Ovary (tissue), 9 donors: ENCODE data around the gene CYP20A1. TPM values are rescaled to one million over a fixed set of nuclear protein-coding genes. Genes with fewer than 3 reads are reported as not detected.
"Not testable (repeated sequence)": the region's sequence is repeated elsewhere in the genome, so short reads cannot be mapped to it uniquely, and the experiment has no call there.

Source experiments
- DNase-seq, 5 donors: peaks; one replicate each; pipeline ENCODE4 v3.0.0-alpha.2; 2019 to 2020
- H3K27ac ChIP-seq, 2 donors: fragments of 200-600 bp; one replicate each; pipeline versions ENCODE4 v1.5.1 to v1.8.0; 2019 to 2022
- H3K27me3 ChIP-seq: fragments of 200-600 bp; one replicate; pipeline ENCODE4 v1.8.0; 2022
- H3K36me3 ChIP-seq: fragments of 200-600 bp; sonication (generic); one replicate; pipeline ENCODE4 v1.5.1; 2019
- H3K4me1 ChIP-seq: one replicate; pipeline ENCODE4 v1.8.1; 2013; ENCODE audit warnings: mild to moderate bottlenecking, moderate library complexity; ENCODE audit not compliant: insufficient read depth
- H3K4me3 ChIP-seq: fragments of 200-600 bp; sonication (generic); one replicate; pipeline ENCODE4 v1.5.1; 2017
- H3K9me3 ChIP-seq, 2 donors: fragments of 200-600 bp in 1 of 2; sonication (generic) in 1 of 2; one replicate each; pipeline versions ENCODE4 v1.5.1 to v1.8.1; 2013 to 2019; ENCODE audit warnings: mild to moderate bottlenecking in 1 of 2, moderate library complexity in 1 of 2
- CTCF ChIP-seq, 3 donors: fragments of 450-650 bp in 2 of 3; fragments of 200-600 bp in 1 of 3; IDR thresholded peaks; one replicate each; pipeline versions ENCODE4 v1.5.1 to v1.8.0; 2016 to 2022; ENCODE audit warnings: antibody characterized with exemption in 3 of 3, mild to moderate bottlenecking in 1 of 3
- EP300 ChIP-seq: sonication (generic); formaldehyde crosslinking; IDR thresholded peaks from one replicate; pipeline ENCODE4 v1.6.1; 2017; ENCODE audit warnings: antibody characterized with exemption
- POLR2A ChIP-seq: fragments of 450-650 bp; IDR thresholded peaks from one replicate; pipeline ENCODE4 v1.6.1; 2017; ENCODE audit warnings: antibody characterized with exemption, mild to moderate bottlenecking, moderate library complexity
- WGBS, 3 donors: extraction: QIAGEN DNeasy Blood & Tissue Kit in 1 of 3; methylation state at CpG; one replicate each; pipeline versions ENCODE4 v1.1.5 to v1.1.7; 2013 to 2017; 5-methylcytosine and 5-hydroxymethylcytosine counted together
- intact Hi-C, 4 donors: fragments of 100-400 bp; cut with DNase I; formaldehyde crosslinking; loops; one replicate each; pipeline versions ENCODE4 v1.11.0 to v1.15.1; 2022 to 2023
- polyA plus RNA-seq, 2 donors: library from polyadenylated mRNA; stranded (reverse); fragments of 200-250 nt in 1 of 2; fragments of 350-450 nt in 1 of 2; fragmentation: Illumina TruSeq in 1 of 2; extraction: RNeasy Lipid Tissue Mini Kit (QIAGEN cat#74804) in 1 of 2; gene quantifications; one replicate each; pipeline ENCODE4 v1.2.3, GENCODE V29; 2013 to 2014
- total RNA-seq, 7 donors: library from RNA; depleted of rRNA in 2 of 7; stranded (reverse); fragments of >200 nt in 2 of 7; fragmentation: NEBNext Ultra II Directional in 3 of 7; extraction: Animal tissue kit (Norgen Biotek cat#: 25700) in 3 of 7; gene quantifications; one replicate each; pipeline versions ENCODE4 v1.1.0 to v1.2.4, GENCODE V29; 2016 to 2023
- donor health status: DM: no; HTN: no; CAD: no; lungs with moderate emphysema.
- donor health status: DM: no; HTN: no; CAD: no.
- donor health status: Bipolar disorder and iron deficiency.
- donor health status: DM: yes; HTN: yes; CAD: no.
- donor health status: DM: no; HTN: no; CAD: no.
- donor health status: DM: yes; HTN: yes; CAD: no.

Gene CYP20A1
- total and polyA plus RNA-seq, 9 donors, result 20.3 to 51.0 (median 33.4) TPM

DNA sequence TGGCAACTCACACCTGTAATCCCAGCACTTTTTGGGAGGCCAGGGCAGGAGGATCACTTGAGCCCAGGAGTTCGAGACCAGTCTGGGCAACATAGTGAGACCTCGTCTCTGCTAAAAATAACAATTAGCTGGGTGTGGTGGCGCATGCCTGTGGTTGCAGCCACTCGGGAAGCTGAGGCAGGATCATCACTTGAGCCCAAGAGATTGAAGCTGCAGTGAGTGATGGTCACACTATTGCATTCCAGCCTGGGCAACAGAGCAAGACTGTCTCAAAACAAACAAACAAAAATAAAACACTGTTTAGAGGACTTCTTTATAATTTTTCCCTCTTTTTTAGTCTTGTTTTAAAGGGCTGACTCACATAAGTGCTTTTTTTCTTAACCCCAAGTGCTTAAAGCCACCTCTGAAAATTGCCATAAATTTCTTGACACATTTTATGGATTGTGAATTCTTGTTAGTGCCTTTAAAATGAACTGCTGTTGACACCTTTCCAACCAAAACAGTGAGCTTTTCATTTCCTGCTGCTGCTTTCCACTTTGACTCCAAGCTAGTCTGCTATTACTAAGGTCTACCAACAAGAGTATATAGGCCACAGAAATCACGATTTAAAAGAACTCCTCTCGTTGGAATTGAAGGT lies 41.7 kb downstream of the CYP20A1 start:
- H3K4me3 ChIP-seq, result no peak overlapping the region
- H3K4me1 ChIP-seq, result no peaks in the 10 kb centered on the region
- TF ChIP-seq CTCF (IDR thresholded peaks at IDR 0.05) (no peak), EP300 (no peak), POLR2A (no peak)
- H3K27me3 ChIP-seq, result no peaks in the 10 kb centered on the region
- H3K36me3 ChIP-seq, result no peaks in the 10 kb centered on the region
- no peaks in the 10 kb centered on the region for H3K9me3 ChIP-seq
- WGBS, 3 donors, result 47 to 55% (median 52%) methylated on average over 6 of the region's 6 CpGs
- intact Hi-C loops, result no loop called here
- no peak overlapping the region for H3K27ac ChIP-seq
- DNase-seq, result no peak

GRCh38 chr2:203282101-203282500 lies 43.3 kb downstream of the CYP20A1 start:
- Histone ChIP-seq H3K4me1 (no peaks in the 10 kb centered on the region), H3K27me3 (no peaks in the 10 kb centered on the region), H3K4me3 (no peak overlapping the region), H3K9me3 (no peaks in the 10 kb centered on the region), H3K27ac (no peak overlapping the region), H3K36me3 (no peaks in the 10 kb centered on the region)
- no peak for TF ChIP-seq CTCF (IDR thresholded peaks at IDR 0.05)
- TF ChIP-seq POLR2A, result no peak
- no peak for TF ChIP-seq EP300
- DNase-seq, result no peak
- intact Hi-C loops, result no loop called here
- WGBS, 3 donors, result 93 to 95% (median 93%) methylated on average over 7 of the region's 7 CpGs

DNA sequence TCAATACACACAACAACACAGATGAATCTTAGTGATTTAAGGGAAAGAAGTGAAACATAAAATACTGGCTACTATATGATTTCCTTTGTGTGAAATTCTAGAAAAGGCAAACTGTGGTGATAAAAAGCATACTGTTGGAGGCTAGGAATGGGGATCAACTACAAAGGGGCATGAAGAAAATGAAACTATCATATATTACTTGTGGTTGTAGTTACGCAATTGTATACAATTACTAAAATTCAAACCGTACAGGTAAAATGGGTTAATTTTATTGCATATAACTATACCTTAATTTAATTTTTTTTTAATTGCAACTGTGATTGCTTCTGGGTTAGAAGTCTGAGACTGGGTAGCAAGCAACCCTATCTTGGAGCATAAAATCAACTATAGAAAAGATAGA lies 47.7 kb downstream of the CYP20A1 start:
- Histone ChIP-seq H3K27me3 (no peaks in the 10 kb centered on the region), H3K36me3 (no peaks in the 10 kb centered on the region), H3K27ac (no peak overlapping the region), H3K4me3 (no peak overlapping the region), H3K9me3 (no peaks in the 10 kb centered on the region), H3K4me1 (no peaks in the 10 kb centered on the region)
- 91 to 97% (median 96%) methylated on average over 2 of the region's 2 CpGs for WGBS, 3 donors
- intact Hi-C loops, result no loop called here
- DNase-seq, result no peak
- no peak for TF ChIP-seq EP300
- no peak for TF ChIP-seq CTCF (IDR thresholded peaks at IDR 0.05)
- TF ChIP-seq POLR2A, result no peak

GRCh38 chr2:203301667-203302066 lies 62.8 kb downstream of the CYP20A1 start:
- TF ChIP-seq CTCF (IDR thresholded peaks at IDR 0.05) (no peak), POLR2A (no peak), EP300 (no peak)

DNA sequence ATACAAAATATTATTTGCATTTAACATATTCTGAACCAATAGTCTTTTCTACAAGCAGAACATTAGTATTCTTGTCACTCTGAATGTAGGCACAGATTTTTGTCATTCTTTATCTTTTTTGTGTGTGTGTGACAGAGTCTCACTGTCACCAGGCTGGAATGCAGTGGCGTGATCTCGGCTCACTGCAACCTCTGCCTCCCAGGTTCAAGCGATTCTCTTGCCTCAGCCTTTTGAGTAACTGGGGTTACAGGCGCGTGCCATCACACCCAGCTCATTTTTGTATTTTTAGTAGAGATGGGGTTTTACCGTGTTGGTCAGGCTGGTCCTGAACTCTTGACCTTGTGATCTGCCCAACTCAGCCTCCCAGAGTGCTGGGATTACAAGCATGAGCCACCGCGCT lies 63.8 kb downstream of the CYP20A1 start:
- H3K9me3 ChIP-seq, intact Hi-C loops, H3K4me1 ChIP-seq, H3K36me3 ChIP-seq, H3K27me3 ChIP-seq, H3K4me3 ChIP-seq, DNase-seq, H3K27ac ChIP-seq: not testable (repeated sequence)
- WGBS, 3 donors, result 94 to 96% (median 95%) methylated on average over 8 of the region's 8 CpGs

More at GRCh38 chr2:203301667-203302066, 62.8 kb downstream of the CYP20A1 start:
- DNase-seq, result no peak
- no peaks in the 10 kb centered on the region for H3K27me3 ChIP-seq
- H3K27ac ChIP-seq, result no peak overlapping the region
- H3K9me3 ChIP-seq, result no peaks in the 10 kb centered on the region
- no peak overlapping the region for H3K4me3 ChIP-seq
- intact Hi-C loops, result no loop called here
- H3K4me1 ChIP-seq, result no peaks in the 10 kb centered on the region
- WGBS, 3 donors, result 69 to 80% (median 75%) methylated on average over 3 of the region's 3 CpGs
- no peaks in the 10 kb centered on the region for H3K36me3 ChIP-seq
